UCSD-AML1 (cell line): ENCODE measurements around the gene HTR4.

Experiments used
- DNase-seq: peaks from one replicate; lab custom pipeline; 2025; ENCODE audit not compliant: unreplicated experiment; lab: John Stamatoyannopoulos, UW

Gene HTR4

DNA sequence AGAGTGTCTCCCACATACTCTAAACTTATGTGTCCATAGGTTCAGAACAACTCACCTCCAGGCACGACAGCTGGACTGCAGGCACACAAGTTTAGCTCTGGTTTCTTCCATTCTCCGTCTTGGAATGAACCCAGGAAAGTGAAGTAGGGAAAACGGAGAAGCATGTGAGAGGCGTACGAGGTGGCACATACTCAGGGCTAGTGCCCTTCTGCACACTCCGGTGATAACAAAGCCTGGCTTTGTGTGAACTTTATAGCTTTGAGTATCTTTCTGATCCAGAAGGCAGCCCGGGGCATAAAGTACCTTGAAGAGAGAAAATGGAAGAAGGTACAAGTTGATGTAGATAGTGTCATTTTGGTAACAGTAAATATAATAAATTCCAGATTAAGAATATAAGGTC, 11.1 kb upstream of the HTR4 start:
- DNase-seq: no peak

DNA sequence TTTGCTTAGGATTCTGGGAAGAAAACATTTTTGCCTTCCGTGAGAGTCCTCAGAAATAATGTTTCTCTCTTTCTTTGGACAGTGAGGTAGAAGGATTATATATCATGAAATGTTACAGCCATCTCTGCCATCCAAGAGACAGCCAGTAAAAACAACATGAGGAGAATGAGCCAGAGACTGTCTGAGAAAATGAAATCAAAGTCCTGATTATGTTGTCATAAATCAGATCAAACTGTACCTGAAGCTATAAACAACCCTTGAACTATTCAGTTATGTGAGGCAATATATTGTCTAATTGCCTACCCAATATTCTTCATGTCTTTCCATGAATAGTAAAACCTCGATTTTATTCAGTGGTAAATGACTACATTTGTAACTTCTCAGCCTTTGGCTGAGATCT, 9.2 kb upstream of the HTR4 start:
- DNase-seq: no peak

DNA sequence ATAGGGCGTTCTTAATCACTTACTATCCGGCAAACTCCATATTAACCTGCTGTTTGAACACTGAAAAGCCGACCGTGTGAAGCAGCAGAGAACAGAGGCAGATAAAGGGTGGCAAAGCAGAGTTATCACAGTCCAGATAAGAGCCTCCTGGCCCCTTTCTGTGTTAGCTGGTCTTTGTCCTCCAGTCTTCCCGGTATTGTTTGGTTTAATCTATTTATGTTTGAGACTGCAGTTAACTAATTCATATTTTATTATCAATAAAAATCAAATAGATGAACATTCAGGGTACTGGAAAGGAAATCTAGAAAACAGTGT, 6.0 kb upstream of the HTR4 start:
- DNase-seq: no peak

DNA sequence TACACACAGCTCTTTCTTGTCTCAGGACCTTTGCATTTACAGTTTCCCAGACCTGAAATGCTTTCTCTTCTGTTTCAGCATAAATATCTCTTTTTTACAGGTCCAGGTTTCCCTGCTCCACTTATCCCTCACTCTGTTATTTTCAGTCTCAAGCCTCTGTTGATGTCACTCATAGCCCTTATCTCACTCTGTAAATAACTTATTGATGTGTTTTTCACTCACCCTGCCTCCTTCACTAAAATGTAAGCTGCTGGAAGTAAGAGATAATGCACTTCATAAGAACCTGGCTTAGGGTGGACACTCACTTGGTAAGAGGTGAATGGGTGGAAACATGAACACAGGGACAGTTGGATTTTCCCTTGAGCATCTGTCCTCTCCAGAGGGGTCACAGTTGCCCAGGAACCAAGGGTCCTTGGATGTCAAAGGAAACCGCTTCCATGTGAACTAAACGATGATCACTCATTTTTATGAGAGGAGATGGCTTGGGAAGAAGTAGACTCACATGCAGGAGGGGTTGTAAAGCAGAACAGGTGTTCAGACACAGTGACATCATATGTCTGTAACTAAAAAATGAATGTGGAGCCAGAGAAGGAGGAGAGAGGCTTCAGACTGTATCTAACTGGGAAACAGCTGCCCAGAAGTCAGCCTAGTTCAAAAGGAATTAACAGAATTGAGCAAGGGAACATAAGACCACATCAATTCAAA, 5.5 kb upstream of the HTR4 start:
- DNase-seq: no peak

DNA sequence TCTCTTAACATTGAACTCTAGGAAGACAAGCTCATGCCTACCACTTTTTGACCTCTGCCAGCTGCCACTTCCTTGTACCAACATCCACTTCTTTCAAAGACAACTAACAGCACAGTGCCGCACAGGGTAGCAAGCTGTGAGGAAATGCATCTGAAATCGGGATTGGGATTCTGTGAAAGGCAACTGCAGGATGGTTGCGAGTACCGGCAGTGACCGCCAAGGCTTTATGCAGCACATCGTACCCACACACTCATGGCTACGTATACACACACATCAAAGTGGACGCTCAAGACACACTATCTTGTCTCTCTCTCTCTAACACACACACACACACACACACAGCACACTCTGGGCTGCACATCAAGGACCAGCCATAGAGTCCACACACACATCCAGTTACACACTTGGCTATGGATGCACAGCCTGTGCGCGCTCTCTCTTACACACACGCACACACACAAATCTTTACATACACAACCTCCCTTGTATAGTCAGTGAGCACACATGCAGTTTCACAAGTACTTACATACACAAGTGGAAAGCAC, 964 bp downstream of the HTR4 start:
- no peak for DNase-seq

DNA sequence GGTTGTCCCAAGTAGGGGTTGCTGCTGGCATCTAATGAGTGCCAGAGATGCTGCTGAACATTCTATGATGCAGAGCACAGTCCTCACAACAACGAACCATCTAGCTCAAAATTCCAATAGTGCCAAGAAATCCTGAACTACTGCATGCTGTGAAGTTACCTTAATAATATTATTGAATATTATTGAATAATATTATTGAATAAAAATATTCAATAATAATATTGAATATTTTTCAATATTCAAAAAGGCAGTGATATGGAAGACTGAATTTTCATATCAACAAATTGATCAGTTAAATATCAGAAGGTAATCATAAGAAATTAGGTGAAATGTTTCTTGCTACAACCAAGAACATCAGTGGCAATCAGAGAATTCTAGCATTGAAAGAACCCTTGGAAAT, 2.8 kb downstream of the HTR4 start:
- DNase-seq: no peak

DNA sequence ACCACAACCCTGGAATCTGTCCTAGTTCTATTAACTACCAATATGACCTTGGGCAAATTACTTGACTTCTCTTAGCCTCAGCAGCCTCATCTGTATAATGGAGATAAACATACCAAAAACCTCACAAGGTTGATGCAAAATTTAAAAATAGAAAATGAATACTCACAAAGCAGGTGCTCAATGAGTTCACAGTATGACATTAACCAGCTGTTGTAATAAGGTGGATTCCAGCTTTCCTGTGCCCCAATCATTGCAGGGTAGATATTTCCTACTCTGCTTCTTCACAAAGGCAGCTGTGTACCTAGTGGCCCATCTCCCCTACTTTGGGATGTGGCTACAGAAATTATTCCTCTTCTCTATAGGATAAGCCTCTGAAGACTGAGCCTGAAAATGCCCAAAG, 8.8 kb downstream of the HTR4 start:
- DNase-seq: no peak

DNA sequence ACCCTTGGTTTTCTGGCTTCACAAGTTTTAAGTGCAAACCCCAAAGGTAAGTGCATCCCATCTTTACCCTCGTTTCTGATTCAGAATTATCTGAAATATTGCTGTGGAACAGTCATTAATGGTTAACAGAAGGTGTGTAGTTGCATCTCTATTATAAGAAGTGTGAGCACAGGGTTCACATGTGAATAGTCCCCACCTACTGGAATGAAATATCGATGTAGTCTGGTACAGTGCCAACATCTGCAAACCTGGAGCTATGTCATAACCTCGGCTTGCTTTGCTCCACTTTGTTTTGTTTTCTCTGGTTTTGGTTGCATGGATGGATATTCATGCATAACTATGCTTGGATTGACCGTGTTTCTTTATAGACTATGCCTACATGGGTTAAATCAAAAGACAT, 12.6 kb downstream of the HTR4 start:
- no peak for DNase-seq

DNA sequence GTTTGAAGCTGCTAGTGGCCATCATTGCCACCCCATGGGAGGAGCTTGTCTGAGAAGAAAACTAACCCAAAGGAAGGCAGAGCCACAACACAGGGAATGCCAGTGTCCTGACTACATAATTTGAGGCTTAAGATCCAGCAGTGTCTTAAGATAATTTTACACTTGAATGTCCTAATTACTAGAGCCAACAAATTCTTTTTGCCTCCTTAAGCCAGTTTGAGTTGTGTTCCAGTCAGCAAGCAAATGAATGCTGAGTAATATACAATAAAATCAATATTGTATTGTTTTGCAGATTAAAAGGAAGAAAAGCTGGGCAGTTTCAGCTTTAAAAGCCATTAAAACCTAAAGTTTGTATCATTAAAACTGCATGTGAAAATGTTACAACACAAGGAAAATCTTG, 13.9 kb downstream of the HTR4 start:
- DNase-seq: no peak

DNA sequence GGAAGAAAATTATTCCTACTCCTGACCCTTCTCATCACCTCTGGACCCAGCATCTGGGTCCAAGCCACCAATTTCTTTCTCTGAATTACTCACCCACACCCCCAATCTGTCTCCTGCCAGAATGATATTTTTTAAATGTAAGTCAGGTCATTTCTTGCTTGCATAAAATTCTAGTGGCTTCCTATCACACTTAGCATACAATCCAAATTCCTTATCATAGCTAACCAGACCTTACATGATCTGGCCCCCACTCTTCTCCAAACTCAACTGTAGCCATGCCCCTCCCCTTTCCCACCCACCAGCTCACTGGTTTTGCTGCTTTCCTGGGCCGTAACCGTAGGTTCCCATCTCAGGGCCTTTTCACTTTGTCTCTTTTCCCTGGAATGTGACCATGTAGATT, 15.2 kb downstream of the HTR4 start:
- no peak for DNase-seq

DNA sequence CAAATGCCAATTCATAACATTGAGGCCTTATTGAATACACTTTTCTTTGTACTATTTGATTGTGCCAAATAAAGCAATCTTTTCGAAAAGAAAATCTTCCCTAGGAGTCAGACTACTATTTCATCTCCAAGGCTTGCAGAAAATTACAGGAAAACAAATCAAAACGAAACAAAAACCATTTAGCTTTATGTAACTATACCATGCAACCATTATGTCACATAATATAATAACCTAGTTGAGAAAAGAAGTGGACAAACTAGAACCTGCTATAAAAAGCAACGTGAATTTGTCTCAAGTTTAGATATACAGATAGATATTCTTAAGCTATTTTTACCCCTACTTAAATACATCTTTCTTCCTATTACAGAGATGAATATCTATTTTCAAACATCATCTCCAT, 18.0 kb downstream of the HTR4 start:
- DNase-seq: no peak

DNA sequence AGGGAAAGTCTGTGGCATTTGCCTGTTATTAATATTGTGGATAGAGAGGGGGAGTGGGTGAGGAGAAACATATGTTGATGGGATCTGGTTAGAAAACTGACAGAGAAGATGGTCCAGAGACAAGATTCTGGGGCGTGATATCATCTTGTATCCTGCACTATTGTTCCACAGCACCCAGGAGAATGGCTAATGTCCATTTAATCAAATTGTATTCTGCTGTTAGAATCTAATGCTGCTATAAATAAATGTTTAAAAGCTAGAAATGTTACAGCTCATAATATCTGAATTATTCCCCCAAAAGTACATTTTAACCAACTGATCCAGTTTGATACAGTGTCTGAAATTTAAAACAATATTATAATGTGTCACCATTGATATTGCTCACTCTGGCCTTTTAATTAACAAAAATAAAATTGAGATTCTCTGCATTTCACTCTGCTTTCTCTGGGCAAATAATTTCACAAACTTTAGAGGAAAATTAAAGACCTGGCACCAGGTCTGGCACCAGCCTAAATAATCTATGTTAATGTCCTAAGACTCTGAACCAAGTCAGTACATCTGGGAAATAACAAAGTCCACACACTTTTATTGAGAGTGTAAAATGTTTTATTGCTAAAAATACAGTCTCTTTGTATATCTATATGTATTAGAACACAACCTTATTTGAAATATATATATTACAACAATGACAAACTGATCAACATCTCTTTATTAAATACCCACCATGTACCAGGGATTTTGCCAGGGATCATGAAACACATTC, 18.8 kb downstream of the HTR4 start:
- no peak for DNase-seq

DNA sequence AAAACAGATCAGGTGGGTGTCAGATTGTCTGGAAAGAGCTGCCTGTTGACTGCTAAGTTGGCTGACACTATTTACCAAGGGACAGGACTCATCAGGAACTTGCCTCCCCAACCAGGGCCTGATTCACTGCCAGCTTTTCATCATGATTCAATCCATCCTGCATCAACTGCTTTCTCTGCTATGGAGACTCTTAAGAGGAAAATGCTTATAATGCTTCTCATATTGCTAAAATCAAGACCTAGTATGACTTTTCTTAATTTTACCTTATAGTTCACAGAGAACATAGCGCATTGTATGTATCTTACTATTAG, 21.3 kb downstream of the HTR4 start:
- DNase-seq: no peak

DNA sequence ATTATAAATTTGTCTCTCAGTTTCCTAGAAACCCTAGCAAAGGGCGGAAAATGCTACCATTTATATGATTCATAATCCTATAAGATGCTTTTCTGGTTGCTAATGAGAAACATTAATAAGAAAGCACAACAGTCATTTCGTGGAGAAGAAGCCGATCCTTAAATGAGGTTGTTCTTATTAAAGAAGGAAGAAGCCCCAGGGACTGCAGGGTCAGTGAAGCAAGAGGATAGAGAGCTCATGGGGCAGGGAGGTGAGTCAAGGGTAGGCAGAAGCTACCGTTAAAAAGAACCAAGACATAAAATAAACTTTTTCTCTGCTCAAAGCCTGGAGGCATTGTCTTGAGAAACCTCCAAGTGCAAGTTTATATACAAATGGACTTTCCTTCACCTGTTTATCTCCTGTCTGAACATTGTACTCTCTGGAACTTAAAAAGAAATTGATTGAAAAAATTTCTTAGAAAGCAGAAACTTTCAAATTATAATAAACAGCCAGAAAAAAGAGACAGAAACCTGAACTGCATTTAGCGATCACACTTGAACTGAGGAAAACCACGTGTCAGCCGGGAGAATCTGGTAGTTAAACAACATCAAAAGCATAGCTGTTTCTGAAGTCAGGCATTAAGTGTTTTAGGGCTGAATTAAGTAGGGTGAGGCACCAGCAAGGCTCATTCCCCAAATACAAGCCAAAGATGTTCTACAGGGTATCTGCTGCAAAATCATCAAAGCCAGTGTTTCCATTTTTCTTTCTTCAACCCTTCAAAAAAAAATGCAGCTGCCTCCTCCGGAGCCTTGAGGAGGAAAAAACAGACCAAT, 21.9 kb downstream of the HTR4 start:
- no peak for DNase-seq

DNA sequence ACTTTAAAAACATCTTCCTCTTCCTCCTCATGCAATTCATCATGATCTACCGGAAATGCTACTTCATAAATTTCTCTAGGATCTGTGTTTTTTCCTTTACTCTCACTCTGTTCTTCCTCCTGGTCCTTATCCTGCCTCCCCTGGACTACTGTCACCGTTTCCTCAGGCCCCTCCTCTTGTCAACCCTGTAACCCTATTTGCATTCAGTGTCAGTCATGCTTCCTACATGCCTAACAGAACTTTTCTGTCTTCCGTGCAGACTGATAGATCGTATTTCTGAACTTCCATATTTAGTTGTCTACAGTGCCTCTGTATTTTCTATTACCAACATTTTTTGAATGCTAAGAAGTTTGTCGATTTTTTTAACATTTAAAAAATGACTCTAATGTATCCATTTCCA, 27.3 kb downstream of the HTR4 start:
- no peak for DNase-seq

DNA sequence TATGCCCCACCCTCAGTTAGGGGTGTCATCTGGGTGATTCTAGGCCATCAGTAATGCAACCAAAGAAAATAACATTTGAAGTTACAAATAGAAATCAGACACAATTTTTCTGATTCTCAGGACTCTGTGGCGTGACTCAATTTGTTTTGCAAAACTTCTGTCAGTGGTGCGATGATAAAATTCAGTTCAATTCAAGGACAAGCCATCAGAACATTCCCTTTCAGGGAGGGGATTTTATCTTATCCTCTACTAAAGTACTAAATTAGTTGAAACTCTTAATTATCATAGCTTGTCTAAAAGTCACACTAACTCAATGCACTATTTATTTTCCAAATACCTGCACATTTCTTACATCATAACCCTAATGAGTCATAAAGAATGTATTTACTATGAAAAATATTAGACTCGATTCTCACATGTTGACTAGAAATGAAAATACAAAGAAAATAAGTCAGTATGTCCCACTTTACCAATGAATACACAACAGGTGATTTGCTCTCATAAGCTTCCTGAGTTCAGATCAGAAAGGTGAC, 28.2 kb downstream of the HTR4 start:
- DNase-seq: no peak

DNA sequence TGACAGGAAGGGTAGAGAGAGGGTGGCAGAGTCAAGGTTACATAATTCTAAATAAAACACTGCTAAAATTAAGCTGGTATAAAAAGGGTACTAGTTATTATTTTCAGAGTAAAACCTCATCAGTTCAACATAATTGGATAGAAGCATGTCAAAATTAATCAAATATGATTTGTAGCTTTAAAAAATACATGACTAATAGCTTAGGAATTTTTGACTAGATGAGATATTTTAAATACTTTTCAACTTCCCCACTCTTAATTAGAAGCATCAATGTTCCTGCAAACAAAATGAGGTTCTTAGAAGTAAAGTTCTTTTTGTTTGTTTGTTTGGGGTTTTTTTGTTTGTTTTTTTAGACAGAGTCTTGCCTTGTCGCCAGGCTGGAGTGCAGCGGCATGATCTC, 29.1 kb downstream of the HTR4 start:
- DNase-seq: no peak

DNA sequence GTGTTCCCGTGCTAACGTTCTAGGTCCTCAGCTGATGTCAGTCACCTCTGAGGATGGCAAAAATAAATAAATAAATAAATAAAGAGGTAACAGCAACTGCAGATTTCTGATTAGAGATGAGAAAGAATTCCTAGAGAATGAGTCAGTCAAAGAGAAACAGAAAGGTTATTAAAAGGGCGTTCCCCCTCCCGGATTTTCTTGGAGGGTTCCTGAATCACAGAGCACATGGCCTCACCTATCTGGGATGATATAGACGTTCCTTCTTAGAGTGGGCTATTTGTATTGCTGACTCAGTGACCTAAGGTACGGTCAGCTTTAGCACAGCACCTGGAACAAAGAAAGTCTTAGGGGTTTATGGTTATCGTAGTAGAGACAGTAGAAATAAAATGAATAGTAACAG, 30.6 kb downstream of the HTR4 start:
- DNase-seq: no peak

DNA sequence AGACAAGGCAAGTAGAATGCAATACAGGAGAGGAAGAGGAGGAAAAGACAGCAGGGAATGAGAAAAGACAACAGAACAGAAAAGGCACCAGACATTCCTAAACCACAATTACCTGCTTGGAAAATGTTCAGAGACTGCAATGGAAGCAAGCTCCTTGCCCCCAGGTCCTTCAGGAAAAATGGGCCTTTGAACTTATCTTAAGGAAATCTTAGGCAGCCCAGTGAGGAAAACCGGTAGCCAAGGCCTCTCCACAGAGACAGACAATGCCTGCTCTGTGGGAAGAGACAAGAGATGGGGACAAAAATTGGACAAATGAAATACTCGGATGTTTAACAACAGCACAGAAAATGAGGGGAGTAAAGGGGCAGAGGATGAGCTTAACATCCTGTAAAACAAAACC, 31.2 kb downstream of the HTR4 start:
- no peak for DNase-seq

DNA sequence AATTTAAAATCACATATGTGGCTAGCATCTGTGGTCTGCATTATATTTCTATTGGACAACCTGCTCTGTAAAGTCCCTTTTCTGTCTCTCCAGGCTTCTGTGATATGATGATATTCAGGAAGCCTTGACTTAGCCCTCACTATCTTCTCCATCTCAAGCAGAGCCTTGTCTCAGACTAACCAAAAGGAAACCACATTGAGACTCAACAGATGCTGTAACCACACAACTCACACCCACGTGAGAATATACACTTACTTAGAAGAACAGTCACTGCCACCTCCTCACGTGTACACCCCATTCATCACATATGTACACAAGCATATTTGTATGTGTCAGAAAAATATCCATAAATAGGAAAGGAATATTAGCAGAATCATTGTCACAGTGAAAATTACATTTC, 33.6 kb downstream of the HTR4 start:
- DNase-seq: no peak

DNA sequence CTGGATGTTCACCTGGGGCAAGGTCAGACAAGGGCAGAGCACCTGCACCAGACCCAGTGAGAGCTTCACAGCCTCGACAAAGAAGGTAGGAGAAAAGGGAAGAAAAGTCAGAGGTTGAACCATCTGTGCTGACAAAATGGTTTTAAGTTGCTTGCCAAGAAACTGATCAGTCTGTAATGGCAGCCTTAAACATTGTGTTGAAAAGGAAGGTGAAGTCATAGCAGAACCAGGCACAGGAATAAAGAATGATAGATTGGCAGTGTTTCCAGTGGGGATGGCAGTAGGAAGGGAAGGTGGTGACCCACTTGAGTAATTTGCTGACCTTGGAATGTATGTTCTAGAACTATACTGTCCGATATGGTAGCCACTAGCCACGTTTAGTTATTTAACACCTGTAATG, 34.2 kb downstream of the HTR4 start:
- no peak for DNase-seq

DNA sequence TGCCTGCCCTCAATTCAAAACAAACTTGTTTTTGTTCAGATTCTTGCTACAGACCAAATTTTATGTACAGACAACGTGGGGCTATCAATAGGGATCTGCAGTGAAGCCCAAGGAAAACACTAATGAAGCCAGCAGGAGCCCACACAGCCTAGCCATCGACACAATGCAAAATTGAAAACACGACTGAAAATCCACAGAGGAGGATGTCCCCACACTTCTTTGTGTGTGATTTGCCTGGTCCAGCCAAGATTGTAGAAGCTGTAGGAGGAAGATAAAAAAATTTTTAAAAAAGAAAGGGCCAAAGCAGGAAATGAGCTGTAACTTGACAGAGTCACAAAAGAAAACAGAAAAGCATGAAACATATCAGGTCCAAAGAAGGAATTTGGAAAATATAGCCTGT, 34.8 kb downstream of the HTR4 start:
- no peak for DNase-seq
